ENCODE measurements around the gene PTGDS.

PTGDS gene

DNA sequence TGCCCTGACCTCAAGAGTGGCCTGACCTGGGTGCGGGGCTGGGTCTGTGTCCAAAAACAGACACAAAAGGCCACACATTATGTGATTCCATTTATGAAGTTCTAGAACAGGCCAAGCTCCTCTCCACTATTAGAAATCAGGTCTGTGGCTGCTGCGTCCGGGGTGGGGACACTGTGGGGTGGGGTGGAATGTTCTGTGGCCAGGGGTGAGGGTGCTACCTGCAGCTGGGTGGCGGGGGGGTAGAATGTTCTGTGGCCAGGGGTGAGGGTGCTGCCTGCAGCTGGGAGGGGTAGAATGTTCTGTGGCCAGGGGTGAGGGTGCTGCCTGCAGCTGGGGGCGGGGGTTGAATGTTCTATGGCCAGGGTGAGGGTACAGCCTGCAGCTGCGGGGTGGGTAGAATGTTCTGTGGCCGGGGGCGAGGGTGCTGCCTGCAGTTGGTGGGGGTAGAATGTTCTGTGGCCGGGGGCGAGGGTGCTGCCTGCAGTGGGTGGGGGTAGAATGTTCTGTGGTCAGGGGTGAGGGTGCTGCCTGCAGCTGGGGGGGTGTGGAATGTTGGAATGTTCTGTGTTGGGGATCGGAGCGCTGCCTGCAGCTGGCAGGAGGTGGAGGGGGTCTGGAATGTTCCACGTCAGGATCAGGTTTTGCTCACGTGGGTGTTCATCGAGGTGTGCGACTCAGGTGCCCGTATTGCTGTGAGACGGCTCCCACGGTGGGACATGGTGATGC lies 16.9 kb upstream of the PTGDS start:
- peak overlapping the region; percentile 94 for H3K14ac ChIP-seq (ENCODE audit: low read length)
- peaks cover 0 to 21% (median 0%) of the 10 kb centered on the region in 3 experiments for H3K27me3 ChIP-seq (ENCODE audit: control insufficient read depth in 3 of 3, insufficient read depth in 3 of 3, low read depth in 1 of 3, low read length in 3 of 3)
- peaks cover 4 to 9% of the 10 kb centered on the region in 2 donors for H3K4me1 ChIP-seq (ENCODE audit: control insufficient read depth in 2 of 2, insufficient read depth in 1 of 2, low read depth in 1 of 2, low read length in 2 of 2)
- peak overlapping the region; percentile 95 for H3K18ac ChIP-seq (ENCODE audit: low read length)
- no peak overlapping the region for H3K4ac ChIP-seq (ENCODE audit: low read length)
- DNase-seq (ENCODE audit: low spot score): no peak
- H3K23ac ChIP-seq (ENCODE audit: low read depth, low read length, poor library complexity): peak overlapping the region; percentile 73
- peak overlapping the region; percentile 60 for H3K9ac ChIP-seq (ENCODE audit: low read depth, low read length, poor library complexity)
- no peak overlapping the region for H4K8ac ChIP-seq (ENCODE audit: low read depth, low read length)
- peak overlapping the region; percentile 16 for H2BK12ac ChIP-seq (ENCODE audit: low read length)
- H4K91ac ChIP-seq (ENCODE audit: low read depth, low read length, poor library complexity): no peak overlapping the region
- H2AK5ac ChIP-seq (ENCODE audit: low read depth, low read length): peak overlapping the region; percentile 98
- H2BK120ac ChIP-seq (ENCODE audit: low read depth, low read length): peak overlapping the region; percentile 47
- no peak overlapping the region for H3K27ac ChIP-seq (replicated peaks; ENCODE audit: low read length)
- no CpG with 5 or more reads among the region's 19 CpGs for WGBS, 2 donors (ENCODE audit: extremely low coverage in 2 of 2, insufficient read length in 2 of 2, insufficient replicate concordance in 1 of 2)
- H3K4me3 ChIP-seq (ENCODE audit: low read length in 2 of 2): no peak overlapping the region
- peak overlapping the region; percentile 94 for H2BK5ac ChIP-seq (ENCODE audit: low read length)
- peak overlapping the region; percentile 98 for H2BK15ac ChIP-seq (ENCODE audit: low read length)
- H3K79me1 ChIP-seq (ENCODE audit: low read depth, low read length): peaks cover 3% of the 10 kb centered on the region
- no peak overlapping the region for H3K4me2 ChIP-seq (ENCODE audit: insufficient read depth, low read length, poor library complexity, severe bottlenecking)
- no peaks in the 10 kb centered on the region for H3K36me3 ChIP-seq (replicated peaks in 1 of 2; ENCODE audit: control insufficient read depth in 2 of 2, insufficient read depth in 2 of 2, low read length in 2 of 2)
- peaks cover 0 to 1% of the 10 kb centered on the region in 2 donors for H3K9me3 ChIP-seq (replicated peaks in 1 of 2; ENCODE audit: control insufficient read depth in 2 of 2, insufficient read depth in 1 of 2, low read depth in 1 of 2, low read length in 2 of 2)
- no peak overlapping the region for H2AFZ ChIP-seq (ENCODE audit: low read length)

DNA sequence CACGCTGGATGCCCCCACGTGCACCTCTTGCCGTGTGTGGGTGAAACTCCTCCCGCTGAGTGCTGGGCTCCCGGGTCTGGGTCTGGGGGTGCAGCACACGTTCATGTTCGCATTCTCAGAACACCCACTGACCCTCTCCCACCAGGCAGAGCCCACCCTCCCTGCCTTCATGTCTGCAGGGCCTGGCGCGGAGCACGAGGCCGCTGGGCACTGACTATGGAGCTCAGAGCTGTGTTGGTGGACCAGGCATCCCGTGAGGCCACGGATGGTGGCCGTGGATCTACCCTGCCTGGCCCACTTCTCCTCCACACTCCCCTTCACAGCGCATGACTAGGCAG lies 16.4 kb upstream of the PTGDS start:
- Histone ChIP-seq H3K9me3 (replicated peaks in 1 of 2; ENCODE audit: control insufficient read depth in 2 of 2, insufficient read depth in 1 of 2, low read depth in 1 of 2, low read length in 2 of 2) (peaks cover 0 to 1% of the 10 kb centered on the region in 2 donors), H3K27ac (replicated peaks; ENCODE audit: low read length) (no peak overlapping the region), H3K14ac (ENCODE audit: low read length) (peak overlapping the region; percentile 94), H3K23ac (ENCODE audit: low read depth, low read length, poor library complexity) (peak overlapping the region; percentile 65), H3K9ac (ENCODE audit: low read depth, low read length, poor library complexity) (peak overlapping the region; percentile 60), H3K36me3 (replicated peaks in 1 of 2; ENCODE audit: control insufficient read depth in 2 of 2, insufficient read depth in 2 of 2, low read length in 2 of 2) (no peaks in the 10 kb centered on the region), H2AK5ac (ENCODE audit: low read depth, low read length) (peak overlapping the region; percentile 97), H3K27me3 (ENCODE audit: control insufficient read depth in 3 of 3, insufficient read depth in 3 of 3, low read depth in 1 of 3, low read length in 3 of 3) (peaks cover 0 to 21% (median 0%) of the 10 kb centered on the region in 3 experiments), H3K4me2 (ENCODE audit: insufficient read depth, low read length, poor library complexity, severe bottlenecking) (no peak overlapping the region), H3K4me1 (ENCODE audit: control insufficient read depth in 2 of 2, insufficient read depth in 1 of 2, low read depth in 1 of 2, low read length in 2 of 2) (peaks cover 5 to 11% of the 10 kb centered on the region in 2 donors), H4K8ac (ENCODE audit: low read depth, low read length) (no peak overlapping the region), H2BK120ac (ENCODE audit: low read depth, low read length) (peak overlapping the region; percentile 47), H3K18ac (ENCODE audit: low read length) (peak overlapping the region; percentile 95), H2BK12ac (ENCODE audit: low read length) (peak overlapping the region; percentile 16), H2AFZ (ENCODE audit: low read length) (no peak overlapping the region), H2BK5ac (ENCODE audit: low read length) (peak overlapping the region; percentile 87), H3K79me1 (ENCODE audit: low read depth, low read length) (peaks cover 3% of the 10 kb centered on the region), H4K91ac (ENCODE audit: low read depth, low read length, poor library complexity) (no peak overlapping the region), H2BK15ac (ENCODE audit: low read length) (peak overlapping the region; percentile 67), H3K4me3 (ENCODE audit: low read length in 2 of 2) (no peak overlapping the region), H3K4ac (ENCODE audit: low read length) (peak overlapping the region; percentile 10)
- WGBS, 2 donors (ENCODE audit: extremely low coverage in 2 of 2, insufficient read length in 2 of 2, insufficient replicate concordance in 1 of 2): no CpG with 5 or more reads among the region's 15 CpGs
- DNase-seq (ENCODE audit: low spot score): no peak

DNA sequence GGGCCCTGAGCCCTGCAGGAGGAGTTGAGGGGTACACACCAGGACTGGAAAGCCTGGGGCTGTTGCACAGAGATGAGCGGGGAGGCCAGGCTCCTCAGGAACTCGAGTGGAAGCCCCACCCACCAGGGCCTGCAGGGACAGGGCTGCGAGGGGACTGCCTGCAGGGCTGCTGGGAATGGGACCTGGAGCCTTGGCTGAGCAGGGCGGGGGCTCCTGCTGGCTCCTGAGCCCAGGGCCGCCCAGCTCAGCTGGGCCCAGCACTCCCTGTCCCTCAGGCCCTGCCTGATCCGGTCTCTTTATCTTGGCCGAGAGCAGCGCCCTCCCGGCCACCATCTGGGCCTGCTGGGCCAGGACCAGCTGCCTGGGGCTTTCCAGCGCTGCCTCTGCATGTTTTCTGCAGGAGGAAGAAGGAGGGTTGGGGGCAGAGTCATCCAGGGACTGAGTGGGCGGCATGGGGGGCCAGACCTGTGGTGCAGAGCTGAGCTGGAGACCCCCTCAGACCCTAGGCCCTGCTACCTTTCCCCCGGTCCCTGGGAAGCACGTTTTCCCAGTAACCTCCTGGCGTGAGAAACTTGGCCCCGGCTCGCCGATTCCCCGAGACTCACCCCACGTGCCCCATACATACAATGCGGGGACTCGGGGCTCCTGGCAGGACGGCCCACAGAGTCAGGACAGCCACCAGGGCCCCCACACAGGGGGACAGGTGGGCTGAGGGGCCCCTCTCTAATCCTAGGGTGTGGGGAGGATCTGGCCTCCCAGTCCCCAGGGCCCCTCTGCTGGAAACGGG lies 15.8 kb upstream of the PTGDS start:
- peak overlapping the region; percentile 10 for H3K4ac ChIP-seq (ENCODE audit: low read length)
- H3K27ac ChIP-seq (replicated peaks; ENCODE audit: low read length): no peak overlapping the region
- peaks cover 8 to 15% of the 10 kb centered on the region in 2 donors for H3K4me1 ChIP-seq (ENCODE audit: control insufficient read depth in 2 of 2, insufficient read depth in 1 of 2, low read depth in 1 of 2, low read length in 2 of 2)
- H3K79me1 ChIP-seq (ENCODE audit: low read depth, low read length): peaks cover 3% of the 10 kb centered on the region
- H3K9ac ChIP-seq (ENCODE audit: low read depth, low read length, poor library complexity): peak overlapping the region; percentile 60
- peak overlapping the region; percentile 94 for H3K14ac ChIP-seq (ENCODE audit: low read length)
- no peak overlapping the region for H4K8ac ChIP-seq (ENCODE audit: low read depth, low read length)
- H2BK5ac ChIP-seq (ENCODE audit: low read length): peak overlapping the region; percentile 87
- peaks cover 0 to 21% (median 0%) of the 10 kb centered on the region in 3 experiments for H3K27me3 ChIP-seq (ENCODE audit: control insufficient read depth in 3 of 3, insufficient read depth in 3 of 3, low read depth in 1 of 3, low read length in 3 of 3)
- peak overlapping the region; percentile 94 for H2BK15ac ChIP-seq (ENCODE audit: low read length)
- H2AFZ ChIP-seq (ENCODE audit: low read length): no peak overlapping the region
- H3K36me3 ChIP-seq (replicated peaks in 1 of 2; ENCODE audit: control insufficient read depth in 2 of 2, insufficient read depth in 2 of 2, low read length in 2 of 2): no peaks in the 10 kb centered on the region
- no CpG with 5 or more reads among the region's 23 CpGs for WGBS, 2 donors (ENCODE audit: extremely low coverage in 2 of 2, insufficient read length in 2 of 2, insufficient replicate concordance in 1 of 2)
- H3K18ac ChIP-seq (ENCODE audit: low read length): peak overlapping the region; percentile 95
- peak overlapping the region; percentile 80 for H3K23ac ChIP-seq (ENCODE audit: low read depth, low read length, poor library complexity)
- peak overlapping the region; percentile 47 for H2BK120ac ChIP-seq (ENCODE audit: low read depth, low read length)
- H4K91ac ChIP-seq (ENCODE audit: low read depth, low read length, poor library complexity): no peak overlapping the region
- peaks cover 0 to 1% of the 10 kb centered on the region in 2 donors for H3K9me3 ChIP-seq (replicated peaks in 1 of 2; ENCODE audit: control insufficient read depth in 2 of 2, insufficient read depth in 1 of 2, low read depth in 1 of 2, low read length in 2 of 2)
- no peak for DNase-seq (ENCODE audit: low spot score)
- no peak overlapping the region for H3K4me3 ChIP-seq (ENCODE audit: low read length in 2 of 2)
- H2AK5ac ChIP-seq (ENCODE audit: low read depth, low read length): peak overlapping the region; percentile 97
- H2BK12ac ChIP-seq (ENCODE audit: low read length): peak overlapping the region; percentile 73
- H3K4me2 ChIP-seq (ENCODE audit: insufficient read depth, low read length, poor library complexity, severe bottlenecking): no peak overlapping the region

DNA sequence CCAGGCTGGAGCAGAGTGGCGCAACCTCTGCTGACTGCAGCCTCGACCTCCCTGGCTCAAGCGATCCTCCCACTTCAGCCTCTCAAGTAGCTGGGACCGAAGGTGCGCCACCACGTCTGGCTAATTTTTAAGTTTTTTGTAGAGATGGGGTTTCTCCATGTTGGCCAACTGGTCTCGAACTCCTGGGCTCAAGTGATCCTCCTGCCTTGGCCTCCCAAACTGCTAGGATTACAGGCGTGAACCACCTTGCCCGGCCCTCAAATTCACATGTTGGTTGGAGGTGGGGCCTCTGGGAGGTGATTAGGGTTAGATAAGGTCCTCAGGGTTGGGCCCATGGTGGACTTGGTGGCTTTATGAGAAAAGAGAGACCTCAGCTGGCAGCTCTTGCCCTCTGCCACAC lies 15.1 kb upstream of the PTGDS start:
- Histone ChIP-seq H3K27me3 (ENCODE audit: control insufficient read depth in 3 of 3, insufficient read depth in 3 of 3, low read depth in 1 of 3, low read length in 3 of 3) (peaks cover 0 to 21% (median 0%) of the 10 kb centered on the region in 3 experiments), H3K9me3 (replicated peaks in 1 of 2; ENCODE audit: control insufficient read depth in 2 of 2, insufficient read depth in 1 of 2, low read depth in 1 of 2, low read length in 2 of 2) (peaks cover 0 to 1% of the 10 kb centered on the region in 2 donors), H3K9ac (ENCODE audit: low read depth, low read length, poor library complexity) (no peak overlapping the region), H3K14ac (ENCODE audit: low read length) (no peak overlapping the region), H2BK15ac (ENCODE audit: low read length) (peak overlapping the region; percentile 94), H2BK120ac (ENCODE audit: low read depth, low read length) (no peak overlapping the region), H2BK5ac (ENCODE audit: low read length) (no peak overlapping the region), H3K23ac (ENCODE audit: low read depth, low read length, poor library complexity) (no peak overlapping the region), H3K36me3 (replicated peaks in 1 of 2; ENCODE audit: control insufficient read depth in 2 of 2, insufficient read depth in 2 of 2, low read length in 2 of 2) (no peaks in the 10 kb centered on the region), H3K79me1 (ENCODE audit: low read depth, low read length) (peaks cover 3% of the 10 kb centered on the region), H2AFZ (ENCODE audit: low read length) (no peak overlapping the region), H3K4me2 (ENCODE audit: insufficient read depth, low read length, poor library complexity, severe bottlenecking) (no peak overlapping the region), H3K4me3 (ENCODE audit: low read length in 2 of 2) (no peak overlapping the region), H2BK12ac (ENCODE audit: low read length) (no peak overlapping the region), H3K4me1 (ENCODE audit: control insufficient read depth in 2 of 2, insufficient read depth in 1 of 2, low read depth in 1 of 2, low read length in 2 of 2) (peaks cover 8 to 15% of the 10 kb centered on the region in 2 donors), H3K18ac (ENCODE audit: low read length) (no peak overlapping the region), H2AK5ac (ENCODE audit: low read depth, low read length) (no peak overlapping the region), H4K91ac (ENCODE audit: low read depth, low read length, poor library complexity) (no peak overlapping the region), H3K4ac (ENCODE audit: low read length) (no peak overlapping the region), H3K27ac (replicated peaks; ENCODE audit: low read length) (no peak overlapping the region), H4K8ac (ENCODE audit: low read depth, low read length) (no peak overlapping the region)
- WGBS, 2 donors (ENCODE audit: extremely low coverage in 2 of 2, insufficient read length in 2 of 2, insufficient replicate concordance in 1 of 2): no CpG with 5 or more reads among the region's 9 CpGs
- no peak for DNase-seq (ENCODE audit: low spot score)
